Esophagus muscularis mucosa (tissue), 4 donors: ENCODE results near the gene FRZB.

Experiments
- CTCF ChIP-seq, 3 experiments: fragments of 200-600 bp in 2 of 3; fragments of 450-650 bp in 1 of 3; sonication (generic) in 2 of 3; IDR thresholded peaks; one replicate each; pipeline ENCODE4 v1.5.1; 2017 to 2019; ENCODE audit warnings: antibody characterized with exemption in 3 of 3, mild to moderate bottlenecking in 2 of 3, moderate library complexity in 1 of 3
- EP300 ChIP-seq: sonication (generic); formaldehyde crosslinking; IDR thresholded peaks from one replicate; pipeline ENCODE4 v1.6.1; 2017; ENCODE audit warnings: antibody characterized with exemption
- POLR2A ChIP-seq: fragments of 450-650 bp; IDR thresholded peaks from one replicate; pipeline ENCODE4 v1.6.1; 2017; ENCODE audit warnings: antibody characterized with exemption, moderate library complexity, mild to moderate bottlenecking, low read depth
- POLR2AphosphoS5 ChIP-seq, 2 donors: sonication (generic); formaldehyde crosslinking; IDR thresholded peaks; one replicate each; pipeline ENCODE4 v1.6.1; 2017; ENCODE audit warnings: antibody characterized with exemption in 2 of 2

- no peak for TF ChIP-seq POLR2A
- TF ChIP-seq CTCF (IDR thresholded peaks at IDR 0.05), result no peak
- TF ChIP-seq EP300, result no peak
- no peak for TF ChIP-seq POLR2AphosphoS5 (IDR thresholded peaks at IDR 0.05)
These were observed 37.1 kb upstream of the FRZB start for GRCh38 chr2:182903566-182903965.
